ENCODE measurements around the gene FAM163B.
"Not testable (repeated sequence)": the region's sequence is repeated elsewhere in the genome, so short reads cannot be mapped to it uniquely, and the experiment has no call there.

Gene FAM163B

DNA sequence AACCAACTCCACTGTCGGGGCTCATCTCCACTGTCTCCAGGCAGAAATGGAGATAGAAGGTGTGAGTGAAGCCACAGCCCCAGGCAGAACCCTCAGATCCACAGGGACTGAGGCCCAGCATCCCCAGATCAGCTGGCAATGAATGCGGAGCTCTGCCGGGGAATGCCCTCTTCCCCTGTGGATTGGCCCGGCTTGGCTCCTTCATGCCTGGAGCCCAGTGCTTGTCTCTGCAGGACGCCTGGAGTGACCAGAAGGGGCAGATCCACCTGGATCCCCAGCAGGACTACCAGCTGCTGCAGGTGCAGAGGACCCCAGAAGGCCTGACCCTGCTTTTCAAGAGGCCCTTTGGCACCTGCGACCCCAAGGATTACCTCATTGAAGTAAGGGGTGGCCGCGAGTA is 30.4 kb upstream of the FAM163B start:
- DNase-seq, result no peak

DNA sequence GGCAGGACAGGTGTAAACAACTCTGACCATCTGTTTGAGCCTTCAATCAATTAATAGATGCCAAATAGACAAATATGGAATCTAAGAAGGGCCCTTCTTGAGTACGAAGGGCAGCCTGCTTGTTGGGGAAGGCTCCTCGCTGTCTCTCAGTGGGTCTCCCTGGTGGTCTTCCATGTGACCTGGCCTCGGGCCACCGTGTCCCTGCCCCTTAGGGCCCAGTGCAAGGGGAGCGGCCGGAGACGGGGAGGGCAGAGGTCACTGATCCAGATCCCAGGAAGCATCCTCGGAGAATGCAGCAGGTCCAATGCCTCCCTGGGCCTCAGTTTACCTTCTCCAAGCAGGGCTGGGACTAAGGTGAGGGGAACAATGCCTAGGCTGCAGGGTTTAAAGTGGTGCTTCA is 29.5 kb upstream of the FAM163B start:
- DNase-seq, result no peak

DNA sequence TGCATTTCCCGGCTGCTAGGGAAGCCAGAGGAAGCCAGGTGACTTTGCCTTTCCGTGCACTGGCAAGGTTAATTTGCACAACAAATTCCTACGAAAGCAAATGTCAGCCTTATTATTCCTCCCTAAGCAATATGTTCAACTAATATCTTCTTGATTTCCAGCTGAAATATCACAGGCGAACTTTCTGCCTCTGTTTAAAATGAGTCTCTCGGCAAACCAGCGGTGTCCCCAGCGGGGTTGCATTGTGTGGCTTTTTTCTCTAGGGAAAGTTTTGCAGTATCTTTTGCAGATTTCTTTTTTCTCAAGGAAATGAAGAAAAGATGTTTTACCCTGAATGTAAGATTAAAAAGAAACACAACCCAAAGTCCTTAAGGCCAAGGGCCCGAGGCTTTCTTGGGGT is 28.9 kb upstream of the FAM163B start:
- no peak for DNase-seq

DNA sequence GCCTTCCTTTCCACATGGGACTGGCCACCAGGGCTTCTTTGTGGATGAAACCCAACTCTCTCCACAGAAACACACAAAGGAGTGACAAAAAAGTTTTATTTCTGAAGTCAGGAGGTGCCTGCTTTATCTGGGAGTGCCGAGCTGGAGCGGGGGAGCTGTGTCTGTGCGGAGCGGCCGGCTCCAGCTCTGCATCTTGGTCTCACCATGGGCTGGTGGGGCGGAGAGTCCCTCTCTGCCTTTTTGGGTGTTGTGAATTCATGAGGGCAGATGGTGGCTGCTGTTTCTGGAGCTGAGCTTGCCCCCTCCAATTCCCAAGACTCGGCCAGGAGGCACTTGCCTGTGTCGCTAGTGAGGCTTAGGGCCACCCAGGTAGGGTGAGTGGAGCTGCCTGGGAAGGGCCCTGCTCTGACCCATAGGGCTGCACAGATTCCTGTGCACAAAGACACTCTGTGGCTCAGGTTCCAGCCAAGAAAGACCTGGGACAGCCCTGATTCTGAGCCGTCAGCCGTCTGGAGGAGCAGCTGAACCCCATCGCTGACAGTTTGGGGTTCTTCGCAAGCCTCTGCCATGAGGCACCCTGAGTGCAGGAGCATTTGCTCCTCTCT is 28.4 kb upstream of the FAM163B start:
- DNase-seq, result no peak

DNA sequence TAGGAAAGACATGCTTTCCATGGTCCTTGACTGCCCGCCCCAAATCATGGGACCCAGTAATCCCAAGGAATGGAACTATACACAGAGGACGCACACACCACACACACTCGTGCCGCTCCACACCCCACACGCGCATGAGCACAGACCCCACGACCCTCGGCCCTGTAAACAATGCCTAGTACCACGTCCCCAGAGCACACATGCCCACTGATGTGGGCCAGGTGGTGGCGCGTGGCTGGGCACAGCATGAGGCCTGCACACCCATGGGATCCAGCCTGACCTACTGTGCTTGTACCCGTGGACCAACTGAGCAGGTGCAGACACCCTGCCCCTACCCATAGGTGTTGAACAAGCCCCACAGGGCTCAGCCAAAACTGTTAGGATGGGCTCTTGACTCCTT is 27.7 kb upstream of the FAM163B start:
- no peak for DNase-seq

DNA sequence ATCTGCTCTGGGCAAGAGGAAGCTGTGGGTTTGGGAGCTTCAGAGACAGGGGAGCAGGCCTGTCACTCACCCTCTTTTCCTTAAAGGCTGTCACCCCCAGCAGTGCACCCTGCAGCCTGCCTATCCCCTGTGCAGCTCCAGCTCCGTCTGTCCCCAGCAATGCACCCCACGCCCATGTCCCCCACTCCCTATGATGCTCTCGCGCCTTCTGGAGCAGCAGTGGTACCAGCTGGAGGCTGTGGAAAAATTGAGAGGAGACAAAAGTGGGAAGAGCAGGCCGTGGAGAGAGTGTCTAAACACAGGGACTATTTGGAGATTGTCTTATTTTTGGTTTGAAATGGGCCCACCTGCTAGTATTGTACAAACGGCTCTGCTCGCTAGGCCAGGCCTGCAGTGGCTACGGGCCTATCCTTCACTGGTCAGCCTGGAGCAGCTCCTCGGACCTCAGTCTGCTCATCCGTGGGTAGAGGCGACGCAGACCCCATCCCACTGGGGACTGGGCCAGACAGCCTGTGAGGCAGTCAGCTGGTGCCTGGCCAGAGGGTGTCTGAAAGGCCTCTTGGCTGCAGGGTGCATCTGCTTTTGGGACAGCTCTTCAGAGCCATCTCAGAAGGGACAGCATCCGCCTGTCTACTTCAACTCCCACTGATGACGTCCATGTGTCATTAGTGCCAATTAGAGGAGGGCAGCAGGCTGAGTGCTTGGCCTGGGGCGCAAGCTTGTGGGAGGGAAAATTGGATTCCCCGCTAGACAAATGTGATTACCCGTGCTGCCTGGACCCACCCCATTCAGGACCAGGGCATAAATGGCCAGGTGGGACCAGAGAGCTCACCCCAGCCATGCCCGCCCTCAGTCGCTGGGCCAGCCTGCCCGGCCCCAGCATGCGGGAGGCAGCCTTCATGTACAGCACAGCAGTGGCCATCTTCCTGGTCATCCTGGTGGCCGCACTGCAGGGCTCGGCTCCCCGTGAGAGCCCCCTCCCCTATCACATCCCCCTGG is 26.6 kb upstream of the FAM163B start, which contains the start of gene DBH:
DBH (plus strand) TSS at position 831 of the 999 bp plus-strand sequence; CDS start at position 840, 9 bp downstream.
- DNase-seq, result no peak

DNA sequence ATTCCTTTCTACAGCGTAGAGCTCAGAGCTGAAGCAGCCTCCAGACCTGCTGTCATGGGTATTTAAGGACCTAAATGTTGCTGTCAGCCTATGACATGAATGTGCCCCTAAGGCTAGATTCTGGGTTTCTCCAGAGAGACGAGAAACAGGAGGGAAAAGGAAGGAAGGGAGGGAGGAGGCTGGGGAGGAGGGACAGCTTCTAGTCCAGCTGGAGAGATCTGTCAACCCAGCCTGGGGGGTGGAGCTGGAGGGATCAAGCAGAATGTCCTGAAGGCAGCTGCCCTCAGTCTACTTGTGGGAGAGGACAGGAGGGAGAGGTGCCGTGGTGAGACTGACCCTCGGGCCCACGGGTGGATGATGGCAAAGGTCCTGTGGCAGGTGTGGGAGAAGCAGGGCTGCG is 25.9 kb upstream of the FAM163B start:
- DNase-seq, result no peak

DNA sequence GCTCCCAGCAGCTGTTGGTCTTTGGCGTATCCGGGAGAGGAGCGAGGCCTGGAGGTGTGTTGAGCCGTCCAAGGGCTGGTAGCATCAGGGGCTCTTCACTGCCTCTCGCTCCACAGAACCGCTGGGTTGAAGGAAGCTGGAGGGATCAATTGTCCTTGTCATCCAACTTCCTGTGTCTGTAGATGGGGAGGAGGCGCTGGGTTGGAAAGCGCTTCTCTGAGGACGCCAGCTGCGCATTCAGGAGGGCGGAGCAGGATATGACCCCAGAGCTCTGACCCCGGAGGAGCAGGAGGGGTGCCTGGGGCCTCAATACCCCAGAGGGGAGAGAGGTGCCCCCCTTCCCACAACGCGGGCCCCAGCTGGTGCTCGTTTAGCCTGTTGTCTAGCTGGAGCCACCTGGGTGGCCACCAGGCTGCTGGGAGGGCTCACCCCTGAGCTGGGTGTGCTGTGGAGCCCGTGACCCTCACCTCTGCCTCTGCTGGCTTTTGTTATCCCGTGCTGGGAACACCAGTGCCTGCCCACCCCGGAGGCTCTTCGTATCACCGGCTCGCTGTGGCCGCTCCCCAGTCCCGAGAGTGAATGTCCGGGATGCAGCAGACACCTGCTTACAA is 25.0 kb upstream of the FAM163B start:
- peak; percentile 34 for DNase-seq

DNA sequence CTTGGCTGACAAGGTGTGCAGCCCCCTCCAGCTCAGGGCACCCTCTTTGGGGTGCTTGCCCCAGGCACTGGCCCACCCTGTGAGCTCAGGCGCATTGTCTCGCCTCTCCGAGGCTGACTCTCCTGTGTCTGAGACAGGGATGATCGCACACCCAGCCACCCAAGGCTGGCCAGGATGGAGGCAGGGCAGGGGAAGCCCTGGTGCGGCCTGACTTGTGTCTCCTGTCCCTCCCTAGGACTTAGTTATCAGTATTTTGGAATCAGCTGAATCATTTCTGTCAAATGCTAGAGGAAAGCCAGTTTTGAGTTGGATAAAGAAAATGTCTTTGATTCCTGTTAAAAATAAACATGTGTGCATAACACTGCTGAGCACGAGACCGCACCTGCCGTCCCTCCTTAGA is 24.5 kb upstream of the FAM163B start:
- DNase-seq, result no peak

DNA sequence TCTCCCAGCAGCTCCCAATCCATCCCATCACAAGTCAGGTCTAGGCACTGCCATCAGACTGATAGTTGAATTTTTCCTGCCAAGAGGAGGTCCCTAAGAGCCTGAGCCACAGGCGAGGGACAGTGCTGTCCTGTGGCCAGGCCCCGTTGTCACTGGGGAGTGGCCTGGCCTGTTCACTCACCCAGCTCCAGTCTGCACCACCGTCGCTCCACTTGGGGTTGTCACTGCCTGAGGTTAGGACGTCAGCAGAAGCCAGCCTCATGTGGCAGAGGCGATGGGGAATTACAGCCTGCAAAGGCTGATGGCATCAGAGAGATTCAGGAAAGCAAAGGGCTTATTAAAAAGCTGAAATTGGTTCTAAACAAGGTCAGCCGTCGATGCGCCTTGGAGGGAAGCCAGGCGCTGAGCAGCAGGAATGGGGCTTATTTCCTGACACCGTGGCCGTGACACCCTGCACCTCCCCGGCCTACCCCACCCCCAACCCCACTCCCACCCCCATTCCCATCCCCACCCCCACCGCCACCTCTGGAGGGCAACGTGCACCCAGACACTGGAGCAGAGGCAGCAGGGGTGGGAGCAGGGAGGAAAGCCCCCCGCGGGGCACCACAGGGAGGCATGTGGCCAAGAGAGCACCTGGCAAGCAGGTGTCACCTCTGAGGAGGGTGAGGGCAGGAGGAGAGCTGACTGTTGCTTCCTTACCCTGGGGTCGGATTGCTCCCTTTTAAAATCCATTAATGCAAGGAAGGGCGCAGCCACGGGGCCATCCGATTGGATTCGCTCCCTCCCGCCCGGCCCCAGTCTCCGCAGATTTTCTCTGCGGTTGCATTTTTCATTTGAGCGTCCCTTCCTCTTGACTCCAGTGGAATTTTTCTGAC is 23.9 kb upstream of the FAM163B start:
- DNase-seq, result no peak

DNA sequence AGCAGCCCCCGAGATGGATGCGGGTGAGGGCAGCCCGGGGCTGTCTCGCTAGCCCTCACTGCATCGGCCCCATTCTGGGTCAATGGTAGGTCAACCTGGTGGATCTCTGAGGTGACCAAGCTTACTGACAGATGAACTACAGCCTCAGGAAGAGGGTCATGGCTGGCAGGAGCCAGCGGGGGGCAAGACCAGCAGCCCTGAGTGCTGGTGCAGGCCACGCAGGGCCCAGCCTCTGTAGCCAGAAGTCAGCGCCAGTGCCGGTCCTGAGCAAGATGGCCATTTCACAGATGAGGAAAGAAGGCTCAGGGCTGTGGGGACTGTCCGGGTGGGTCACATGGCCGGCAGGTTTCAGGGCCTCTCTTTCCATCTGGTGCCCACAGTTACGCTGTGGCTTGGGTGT is 21.9 kb upstream of the FAM163B start:
- no peak for DNase-seq

DNA sequence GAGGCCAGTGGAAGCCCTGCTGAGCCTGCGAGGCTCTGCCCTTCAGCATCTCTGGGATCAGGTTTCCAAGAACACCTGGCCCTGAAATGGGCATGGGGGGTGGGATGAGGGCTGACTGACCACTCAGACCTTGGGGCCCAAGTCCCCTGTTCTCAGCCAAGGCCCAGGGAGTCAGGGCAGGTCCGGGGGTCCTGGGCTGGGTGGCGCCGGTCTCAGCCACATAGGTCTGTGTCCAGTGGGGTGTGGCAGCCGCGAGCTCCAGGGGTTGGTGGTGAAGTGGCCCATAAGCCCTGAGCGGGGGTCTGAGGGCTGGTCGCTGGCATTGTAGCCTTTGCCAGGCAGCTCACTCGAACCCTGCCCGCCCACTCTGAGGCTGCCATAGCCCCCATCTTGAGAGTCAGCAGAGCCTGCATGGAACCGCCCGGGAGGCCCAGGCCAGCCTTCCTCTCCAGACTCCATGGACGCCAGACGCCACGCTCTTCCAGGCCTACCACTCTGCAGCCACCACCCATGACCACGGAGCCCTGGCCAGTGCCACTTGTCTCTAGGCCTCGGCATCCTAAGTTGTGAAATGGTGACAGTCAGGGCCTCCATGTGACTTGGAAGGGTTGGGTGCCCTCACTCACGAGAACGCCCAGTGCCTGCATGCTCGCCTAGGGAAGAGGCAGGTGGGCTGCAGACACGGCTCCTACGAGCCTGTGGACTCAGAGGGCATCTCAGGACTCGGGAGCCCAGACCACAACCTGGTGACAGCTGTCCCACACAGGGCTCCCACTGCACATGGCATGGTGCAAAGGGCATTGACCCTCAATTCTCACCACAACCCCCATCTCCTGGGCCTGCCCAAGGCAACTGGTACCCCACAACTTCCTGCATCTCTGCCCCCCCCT is 20.3 kb upstream of the FAM163B start:
- no peak for DNase-seq

DNA sequence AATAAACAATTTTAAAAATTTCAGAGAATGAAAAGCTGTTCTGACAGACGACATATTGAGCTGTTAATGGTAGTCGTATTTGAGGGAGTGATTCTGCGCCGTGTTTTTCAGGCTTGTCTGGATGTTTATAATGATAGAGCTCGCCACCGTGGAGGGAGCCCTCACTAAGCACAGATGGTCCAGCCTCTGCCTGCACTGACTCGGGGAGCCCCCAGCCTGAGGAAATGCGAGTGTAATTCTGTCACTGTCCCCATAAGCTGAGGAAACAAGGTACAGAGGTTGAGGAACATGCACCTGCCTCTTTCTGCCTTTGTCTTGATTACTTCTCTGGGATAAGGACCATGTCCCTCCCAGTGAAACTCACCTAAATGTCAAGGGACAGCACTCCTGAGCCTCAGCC is 19.6 kb upstream of the FAM163B start:
- DNase-seq, result no peak

DNA sequence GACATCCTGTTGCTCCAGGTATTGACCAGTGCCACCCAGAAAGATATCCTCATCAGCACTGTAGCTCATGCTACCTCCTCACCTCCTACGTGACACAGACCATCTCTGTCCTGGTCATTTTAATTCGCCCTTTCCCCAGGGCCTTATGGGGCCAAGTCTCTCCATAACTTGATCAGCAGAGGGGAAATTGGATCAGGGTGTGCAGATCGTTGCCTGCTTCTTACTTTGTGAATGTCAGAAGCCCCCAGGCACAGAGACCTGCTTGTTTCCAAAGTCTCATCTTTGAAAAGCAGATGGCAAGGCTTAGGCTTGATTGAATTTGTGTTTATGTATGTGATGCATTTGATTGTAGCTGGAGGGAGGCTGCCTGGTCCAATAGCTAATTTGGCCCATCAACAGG is 18.2 kb upstream of the FAM163B start:
- DNase-seq, result no peak

DNA sequence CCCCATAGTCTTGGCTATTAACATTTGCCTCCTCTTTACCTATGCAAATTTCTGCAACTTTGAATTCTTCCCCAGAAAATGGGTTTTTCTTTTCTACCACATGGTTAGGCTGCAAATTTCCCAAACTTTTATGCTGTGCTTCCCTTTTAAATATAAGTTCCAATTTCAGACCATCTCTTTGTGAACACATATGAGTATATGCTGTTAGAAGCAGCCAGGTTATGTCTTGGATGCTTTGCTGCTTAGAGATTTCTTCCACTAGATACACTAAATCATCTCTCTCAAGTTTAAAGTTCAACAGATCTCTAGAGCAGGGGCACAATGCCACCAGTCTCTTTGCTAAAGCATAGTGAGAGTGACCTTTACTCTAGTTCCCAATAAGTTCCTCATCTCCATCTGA is 16.8 kb upstream of the FAM163B start:
- not testable (repeated sequence) for DNase-seq

DNA sequence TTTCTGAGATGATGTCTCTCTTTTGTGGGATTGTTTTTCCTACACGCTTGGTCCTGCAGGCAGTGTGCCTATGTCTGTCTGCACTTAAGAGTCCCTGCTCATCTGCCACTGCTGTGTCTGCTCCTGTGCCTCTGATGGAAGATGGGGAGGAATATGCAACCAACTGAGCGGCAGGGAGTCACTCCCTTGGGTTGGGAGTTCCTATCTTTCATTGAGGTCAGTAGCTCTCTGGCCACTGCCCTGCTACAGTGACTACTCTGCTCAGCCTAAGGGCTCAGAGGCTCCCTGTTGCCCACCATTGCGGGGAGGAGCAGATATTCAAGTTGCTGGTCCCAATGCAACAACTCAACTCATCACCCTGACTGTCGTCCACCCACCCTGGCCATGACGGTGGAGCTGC is 13.4 kb upstream of the FAM163B start:
- no peak for DNase-seq

DNA sequence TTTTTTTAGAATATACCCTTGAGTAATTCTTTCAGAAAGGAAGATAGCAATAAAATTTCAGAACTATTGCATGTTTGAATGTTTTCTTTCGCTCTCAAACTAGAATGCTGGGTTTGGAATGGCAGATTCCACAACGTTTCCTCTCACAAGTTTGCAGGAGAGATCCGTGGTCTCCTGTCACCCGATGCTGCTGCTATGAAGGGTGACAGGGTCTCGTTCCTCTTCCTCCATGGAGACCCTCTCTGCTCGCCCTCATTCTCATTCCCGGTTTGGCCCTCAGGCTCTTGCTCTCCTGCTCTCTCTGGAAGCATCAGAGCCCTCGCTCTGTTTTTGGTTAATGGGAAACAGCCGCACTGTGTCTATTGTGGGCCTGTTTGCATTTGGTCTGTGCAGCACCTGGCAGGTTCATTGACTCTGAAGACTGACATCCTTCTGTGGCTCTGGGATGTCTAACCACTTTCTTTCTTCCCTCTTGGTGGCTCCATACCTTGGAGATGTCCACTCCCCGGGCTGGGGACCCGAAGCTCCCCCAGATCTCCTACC is 12.6 kb upstream of the FAM163B start:
- no peak for DNase-seq

DNA sequence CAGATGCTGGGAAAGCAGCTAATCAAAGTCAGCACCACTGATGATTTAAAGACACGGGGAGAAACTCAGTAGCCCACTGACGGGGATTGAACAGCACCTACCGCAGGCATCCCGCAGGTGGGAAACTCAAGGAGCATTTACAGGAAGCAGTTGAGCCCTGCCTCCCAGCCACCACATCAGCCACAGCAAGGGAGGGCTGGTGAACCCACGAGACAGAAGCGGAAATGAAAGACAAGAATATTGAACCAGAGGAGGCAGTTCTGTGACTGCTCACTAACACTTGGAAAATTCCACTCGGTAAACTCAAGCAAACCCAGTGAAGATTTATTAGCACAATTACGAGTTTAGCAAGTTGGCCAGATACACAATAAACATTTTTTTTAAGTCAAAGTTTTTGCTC is 10.6 kb upstream of the FAM163B start:
- no peak for DNase-seq

DNA sequence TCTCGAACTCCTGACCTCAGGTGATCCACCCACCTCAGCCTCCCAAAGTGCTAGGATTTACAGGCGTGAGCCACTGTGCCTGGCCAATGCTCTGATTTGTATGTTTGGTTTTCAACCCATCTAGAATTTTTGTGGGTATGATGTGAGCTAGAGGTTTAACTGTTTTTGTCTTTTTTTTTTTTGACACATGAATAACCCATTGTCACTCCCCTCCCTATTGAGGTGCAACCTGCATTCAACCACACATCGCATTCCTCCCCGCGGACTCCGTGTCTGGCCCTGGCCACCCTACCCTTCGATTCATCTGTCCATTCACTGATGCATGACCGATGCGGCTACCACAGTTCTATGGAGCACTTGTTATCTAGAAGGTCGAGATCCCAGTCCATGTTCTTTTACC is 9.5 kb upstream of the FAM163B start:
- no peak for DNase-seq

DNA sequence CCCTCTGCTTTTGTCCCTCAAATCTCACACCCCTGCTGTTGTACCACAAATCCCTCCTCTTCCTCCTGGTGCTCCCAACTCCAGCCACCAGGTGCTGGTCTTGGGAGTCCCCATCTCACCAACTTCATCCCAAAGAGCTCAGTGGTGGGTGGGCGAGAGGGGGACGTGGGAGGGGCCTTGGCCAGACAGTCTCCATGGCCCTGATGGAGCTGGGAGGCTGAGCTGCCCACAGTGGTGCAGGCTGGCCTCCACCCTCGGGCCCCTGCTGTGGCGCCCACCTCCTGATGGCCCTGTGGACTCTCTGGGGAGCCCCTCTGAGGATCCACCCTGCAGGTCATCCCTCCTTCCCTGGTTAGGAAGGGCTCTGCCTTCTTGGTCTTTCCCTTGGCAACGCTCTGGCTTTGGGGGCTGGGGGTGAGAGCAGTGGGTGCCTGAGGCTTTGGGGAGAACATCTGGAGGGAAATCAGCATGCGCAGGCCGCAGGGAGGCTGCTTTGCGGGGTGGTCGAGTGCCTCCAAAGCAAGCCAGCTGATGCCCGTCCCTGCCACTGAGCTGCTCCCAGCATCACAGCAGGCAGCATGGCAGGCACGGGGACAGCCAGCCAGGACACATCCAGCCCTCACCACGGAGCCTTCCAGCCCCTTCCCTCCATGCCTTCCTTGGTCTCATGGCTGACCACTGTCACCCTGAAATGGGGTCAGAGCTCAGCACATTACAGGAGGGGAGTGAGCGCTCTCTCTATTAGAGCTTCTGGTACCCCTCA is 7.6 kb upstream of the FAM163B start:
- DNase-seq, result no peak
